ES-I3 (cell line): ENCODE results near the gene SH3PXD2A.

Experiments used
- H3K36me3 ChIP-seq: 2 replicates; pipeline ENCODE4 v1.6.1; 2013; ENCODE audit warnings: mild to moderate bottlenecking, low read length, control low read depth, moderate library complexity; ENCODE audit not compliant: insufficient read depth
- H3K4me1 ChIP-seq: 2 replicates; pipeline ENCODE4 v1.6.1; 2013; ENCODE audit warnings: mild to moderate bottlenecking, control low read depth, low read length; ENCODE audit not compliant: insufficient read depth
- H3K9ac ChIP-seq: 2 replicates; pipeline ENCODE4 v1.6.1; 2013; ENCODE audit warnings: low read depth, mild to moderate bottlenecking, low read length, moderate library complexity
- H3K9me3 ChIP-seq: 2 replicates; pipeline ENCODE4 v1.6.1; 2013; ENCODE audit warnings: mild to moderate bottlenecking, low read length, moderate library complexity; ENCODE audit not compliant: control insufficient read depth, insufficient read depth

Gene SH3PXD2A

GRCh38 chr10:103627893-103628292 is 227.5 kb downstream of the SH3PXD2A start:
- Histone ChIP-seq H3K4me1 (no peaks in the 10 kb centered on the region), H3K9ac (no peak overlapping the region), H3K9me3 (no peaks in the 10 kb centered on the region), H3K36me3 (0 out of 2 replicates have a peak, but pooled peaks cover 3% of the 10 kb centered on the region)

GRCh38 chr10:103627111-103627892 is 228.1 kb downstream of the SH3PXD2A start:
- no peaks in the 10 kb centered on the region for H3K9me3 ChIP-seq
- H3K36me3 ChIP-seq, result 0 out of 2 replicates have a peak, but pooled peaks cover 3% of the 10 kb centered on the region
- H3K9ac ChIP-seq, result no peak overlapping the region
- H3K4me1 ChIP-seq, result no peaks in the 10 kb centered on the region

GRCh38 chr10:103626178-103626577 is 229.2 kb downstream of the SH3PXD2A start:
- no peak overlapping the region for H3K9ac ChIP-seq
- peaks cover 3% of the 10 kb centered on the region; the same call in 1 of the 2 replicates for H3K36me3 ChIP-seq
- H3K4me1 ChIP-seq, result no peaks in the 10 kb centered on the region
- H3K9me3 ChIP-seq, result no peaks in the 10 kb centered on the region

- H3K4me1 ChIP-seq, result no peaks in the 10 kb centered on the region
- H3K9me3 ChIP-seq, result no peaks in the 10 kb centered on the region
- no peak overlapping the region for H3K9ac ChIP-seq
- peaks cover 3% of the 10 kb centered on the region; the same call in 1 of the 2 replicates for H3K36me3 ChIP-seq
Observed at GRCh38 chr10:103622935-103623574, 232.3 kb downstream of the SH3PXD2A start.

- Histone ChIP-seq H3K9ac (no peak overlapping the region), H3K36me3 (peaks cover 3% of the 10 kb centered on the region; the same call in 1 of the 2 replicates), H3K4me1 (no peaks in the 10 kb centered on the region), H3K9me3 (no peaks in the 10 kb centered on the region)
Observed at GRCh38 chr10:103622286-103622685, 233.1 kb downstream of the SH3PXD2A start.

GRCh38 chr10:103621783-103622125 is 233.6 kb downstream of the SH3PXD2A start:
- Histone ChIP-seq H3K9me3 (no peaks in the 10 kb centered on the region), H3K36me3 (peaks cover 3% of the 10 kb centered on the region; the same call in 1 of the 2 replicates), H3K9ac (no peak overlapping the region), H3K4me1 (no peaks in the 10 kb centered on the region)

GRCh38 chr10:103620891-103621782 is 234.2 kb downstream of the SH3PXD2A start:
- H3K36me3 ChIP-seq, result peaks cover 3% of the 10 kb centered on the region; the same call in 1 of the 2 replicates
- no peaks in the 10 kb centered on the region for H3K9me3 ChIP-seq
- H3K9ac ChIP-seq, result no peak overlapping the region
- H3K4me1 ChIP-seq, result no peaks in the 10 kb centered on the region

GRCh38 chr10:103620352-103620740 is 235.0 kb downstream of the SH3PXD2A start:
- Histone ChIP-seq H3K36me3 (peaks cover 3% of the 10 kb centered on the region; the same call in 1 of the 2 replicates), H3K9ac (no peak overlapping the region), H3K4me1 (peaks cover 4% of the 10 kb centered on the region; the same call in 1 of the 2 replicates)

GRCh38 chr10:103619424-103620351 is 235.7 kb downstream of the SH3PXD2A start:
- Histone ChIP-seq H3K9ac (no peak overlapping the region), H3K9me3 (no peaks in the 10 kb centered on the region), H3K36me3 (peaks cover 3% of the 10 kb centered on the region; the same call in 1 of the 2 replicates), H3K4me1 (peaks cover 9% of the 10 kb centered on the region; the same call in 1 of the 2 replicates)

More at GRCh38 chr10:103620352-103620740, 235.0 kb downstream of the SH3PXD2A start:
- no peaks in the 10 kb centered on the region for H3K9me3 ChIP-seq

- peaks cover 2% of the 10 kb centered on the region; the same call in 1 of the 2 replicates for H3K36me3 ChIP-seq
- no peak overlapping the region for H3K9ac ChIP-seq
- H3K9me3 ChIP-seq, result no peaks in the 10 kb centered on the region
- peaks cover 10% of the 10 kb centered on the region; the same call in 1 of the 2 replicates for H3K4me1 ChIP-seq
Observed at GRCh38 chr10:103618575-103619423, 236.6 kb downstream of the SH3PXD2A start.

- Histone ChIP-seq H3K9me3 (no peaks in the 10 kb centered on the region), H3K4me1 (peaks cover 10% of the 10 kb centered on the region; the same call in 1 of the 2 replicates), H3K36me3 (no peaks in the 10 kb centered on the region; the same call in 1 of the 2 replicates), H3K9ac (no peak overlapping the region)
Observed at GRCh38 chr10:103617602-103618385, 237.6 kb downstream of the SH3PXD2A start.
